K562 (cell line): ENCODE data around the gene NOTCH2NLA. TPM values are rescaled to one million over a fixed set of nuclear protein-coding genes. Genes with fewer than 3 reads are reported as not detected.
"Not testable (repeated sequence)": the region's sequence is repeated elsewhere in the genome, so short reads cannot be mapped to it uniquely, and the experiment has no call there.

ENCODE experiments used
- ATAC-seq: fragments of 200-7000 bp; cut with Tn5 transposase; 3 replicates; pipeline ENCODE4 v1.9.1; 2020; ENCODE audit warnings: moderate library complexity
- BruUV-seq: library from RNA; stranded (reverse); fragments of 400-500 nt; replicated peaks from 2 replicates; lab custom pipeline; 2021; lab: Mats Ljungman, UMichigan
- CTCF ChIA-PET: fragments of 300-600 bp; formaldehyde crosslinking; extraction: SDS; loops from one replicate; lab custom pipeline; 2021; ENCODE audit warnings: low intra/inter-chr PET ratio; lab: Yijun Ruan, JAX
- POLR2A ChIA-PET: fragments of 300-600, 350-650 bp; sonication (Branson Sonifier 250); formaldehyde crosslinking; extraction: SDS; loops from one replicate; lab custom pipeline; 2021; ENCODE audit warnings: antibody characterized with exemption, inconsistent platforms; lab: Yijun Ruan, JAX
- DNase-seq, 4 experiments: peaks; one replicate each; pipeline versions ENCODE4 v3.0.0 to v3.0.0-alpha.2; 2011 to 2018; ENCODE audit warnings: low spot score in 3 of 4, mixed read lengths in 3 of 4; ENCODE audit errors: extremely low read depth in 1 of 4
- FAIRE-seq: peaks from 2 replicates; lab custom pipeline; 2011; peaks lifted over from hg19 to GRCh38; lab: Jason Lieb, UNC
- H2AFZ ChIP-seq: 2 replicates; pipeline ENCODE4 v1.6.0; 2011; ENCODE audit warnings: low read depth, low read length, control low read depth, inconsistent platforms
- H3K27ac ChIP-seq: fragments of 200-600 bp; 3 replicates; pipeline ENCODE4 v1.8.0; 2011; ENCODE audit warnings: low read depth, mild to moderate bottlenecking, control low read depth, inconsistent platforms, low read length, moderate library complexity, mixed read lengths; ENCODE audit errors: extremely low read depth
- H3K27me3 ChIP-seq, 2 experiments: fragments of 300-600 bp in 1 of 2; 2 replicates in 1 of 2; 3 replicates in 1 of 2; pipeline versions ENCODE4 v1.6.0 to v1.8.0; 2011; ENCODE audit warnings: inconsistent platforms in 2 of 2, low read length in 2 of 2, mild to moderate bottlenecking in 1 of 2, mixed read lengths in 1 of 2, moderate library complexity in 1 of 2; ENCODE audit not compliant: control insufficient read depth in 2 of 2, insufficient read depth in 2 of 2
- H3K36me3 ChIP-seq: fragments of 300-600 bp; 3 replicates; pipeline ENCODE4 v1.8.0; 2011; ENCODE audit warnings: mild to moderate bottlenecking, low read length, inconsistent platforms; ENCODE audit not compliant: control insufficient read depth, insufficient read depth
- H3K4me1 ChIP-seq, 2 experiments: fragments of 200-600 bp in 1 of 2; replicated peaks in 1 of 2; 2 replicates in 1 of 2; 3 replicates in 1 of 2; pipeline versions ENCODE4 v1.5.1 to v1.8.0; 2011; ENCODE audit warnings: inconsistent platforms in 2 of 2, low read length in 2 of 2, mild to moderate bottlenecking in 1 of 2, mixed read lengths in 1 of 2, moderate library complexity in 1 of 2; ENCODE audit not compliant: control insufficient read depth in 2 of 2, insufficient read depth in 2 of 2
- H3K4me2 ChIP-seq: 2 replicates; pipeline ENCODE4 v1.6.1; 2011; ENCODE audit warnings: low read length, control low read depth, inconsistent platforms, mixed read lengths; ENCODE audit not compliant: insufficient read depth
- H3K4me3 ChIP-seq: fragments of 200-600 bp; sonication (generic), shearing (Covaris generic); 2 replicates; pipeline ENCODE4 v1.5.1; 2016; ENCODE audit warnings: control low read depth, inconsistent platforms
- H3K79me2 ChIP-seq: fragments of 200-600 bp; 3 replicates; pipeline ENCODE4 v1.8.0; 2011; ENCODE audit warnings: low read length, inconsistent platforms; ENCODE audit not compliant: control insufficient read depth, insufficient read depth
- H3K9ac ChIP-seq, 2 experiments: 2 replicates each; pipeline versions ENCODE4 v1.6.0 to v1.6.1; 2011; ENCODE audit warnings: low read depth in 2 of 2, low read length in 2 of 2, control low read depth in 1 of 2, inconsistent platforms in 1 of 2, mild to moderate bottlenecking in 1 of 2, mixed read lengths in 1 of 2; ENCODE audit not compliant: insufficient read depth in 1 of 2
- H3K9me1 ChIP-seq: one replicate; pipeline ENCODE4 v1.6.0; 2011; ENCODE audit warnings: inconsistent platforms, mild to moderate bottlenecking, low read length, moderate library complexity; ENCODE audit not compliant: control insufficient read depth, insufficient read depth
- H3K9me3 ChIP-seq: replicated peaks from 2 replicates; pipeline ENCODE4 v1.5.1; 2011; ENCODE audit warnings: low read depth, low read length, inconsistent platforms; ENCODE audit not compliant: control insufficient read depth, insufficient read depth
- H4K20me1 ChIP-seq: replicated peaks from 2 replicates; pipeline ENCODE4 v1.6.1; 2011; ENCODE audit warnings: low read length, inconsistent platforms, mixed read lengths; ENCODE audit not compliant: control insufficient read depth, insufficient read depth
- WGBS: fragments of 100-300 bp; shearing (Covaris generic); methylation state at CpG from one replicate; pipeline ENCODE4 v1.1.6; 2016; ENCODE audit warnings: low coverage, mixed read lengths; ENCODE audit not compliant: insufficient coverage; ENCODE audit errors: missing lambda C conversion rate; 5-methylcytosine and 5-hydroxymethylcytosine counted together
- in situ Hi-C: fragments of 300-500 bp; cut with MboI; formaldehyde crosslinking; loops from 4 replicates; pipeline ENCODE4 v1.15.0; 2018; ENCODE audit warnings: inconsistent platforms, mixed read lengths
- intact Hi-C: fragments of 100-400 bp; cut with micrococcal nuclease; formaldehyde crosslinking; loops from 2 replicates; pipeline ENCODE4 v1.14.2; 2022
- polyA plus RNA-seq, 8 experiments: library from polyadenylated mRNA; depleted of rRNA in 4 of 8; stranded (reverse) in 5 of 8; unstranded in 3 of 8; fragments of >200 nt; fragmentation: Nextera tagmentation in 2 of 8; fragmentation: Illumina TruSeq in 1 of 8; extraction: Ambion mirVana in 2 of 8; extraction: Trizol in 1 of 8; gene quantifications; 2 replicates each; pipeline versions ENCODE4 v1.2.1 to v1.2.3, GENCODE V29; 2011 to 2014; ENCODE audit warnings: inconsistent platforms in 1 of 8, missing spikeins in 1 of 8
- total RNA-seq, 7 experiments: library from RNA; depleted of rRNA in 6 of 7; stranded (reverse); fragments of >200 nt in 6 of 7; fragmentation: Illumina TruSeq in 2 of 7; extraction: Trizol in 2 of 7; gene quantifications; 2 replicates each; pipeline versions ENCODE4 v1.2.1 to v1.2.3, GENCODE V29; 2011 to 2021; ENCODE audit warnings: low replicate concordance in 1 of 7
- TF ChIP-seq, protein P1 (sequence below): fragments of 450-650 bp; IDR thresholded peaks from 2 replicates; pipeline ENCODE4 v1.6.1; 2016; ENCODE audit warnings: mild to moderate bottlenecking, moderate library complexity

NOTCH2NLA gene
- total and polyA plus RNA-seq, 9 of the 15 experiments (the other 6 are each of a cell fraction or from before 2014, with no cell fraction given): 1.5 to 20.4 (median 8.7) TPM

GRCh38 chr1:146228144-146228682 lies 608 bp downstream of the NOTCH2NLA start:
- CTCF ChIA-PET, H3K27me3 ChIP-seq, FAIRE-seq, H3K4me2 ChIP-seq, H3K9me3 ChIP-seq, intact Hi-C loops, DNase-seq, H3K79me2 ChIP-seq, H3K4me1 ChIP-seq, H3K9me1 ChIP-seq, H4K20me1 ChIP-seq, H3K27ac ChIP-seq, POLR2A ChIA-PET, in situ Hi-C loops, H3K36me3 ChIP-seq: not testable (repeated sequence)
- Histone ChIP-seq H3K4me3 (peak overlapping the region; percentile 50), H3K9ac (peak overlapping the region in 1 of 2 experiments; percentile 79; a peak in 2 of 4 replicates), H2AFZ (0 out of 2 replicates have a peak overlapping the region, but pooled peaks have one; percentile 59)
- peak; percentile 34; the same call in 1 of the 3 replicates for ATAC-seq
- BruUV-seq: TSS peak; percentile 61
- TF ChIP-seq, protein P1, sequence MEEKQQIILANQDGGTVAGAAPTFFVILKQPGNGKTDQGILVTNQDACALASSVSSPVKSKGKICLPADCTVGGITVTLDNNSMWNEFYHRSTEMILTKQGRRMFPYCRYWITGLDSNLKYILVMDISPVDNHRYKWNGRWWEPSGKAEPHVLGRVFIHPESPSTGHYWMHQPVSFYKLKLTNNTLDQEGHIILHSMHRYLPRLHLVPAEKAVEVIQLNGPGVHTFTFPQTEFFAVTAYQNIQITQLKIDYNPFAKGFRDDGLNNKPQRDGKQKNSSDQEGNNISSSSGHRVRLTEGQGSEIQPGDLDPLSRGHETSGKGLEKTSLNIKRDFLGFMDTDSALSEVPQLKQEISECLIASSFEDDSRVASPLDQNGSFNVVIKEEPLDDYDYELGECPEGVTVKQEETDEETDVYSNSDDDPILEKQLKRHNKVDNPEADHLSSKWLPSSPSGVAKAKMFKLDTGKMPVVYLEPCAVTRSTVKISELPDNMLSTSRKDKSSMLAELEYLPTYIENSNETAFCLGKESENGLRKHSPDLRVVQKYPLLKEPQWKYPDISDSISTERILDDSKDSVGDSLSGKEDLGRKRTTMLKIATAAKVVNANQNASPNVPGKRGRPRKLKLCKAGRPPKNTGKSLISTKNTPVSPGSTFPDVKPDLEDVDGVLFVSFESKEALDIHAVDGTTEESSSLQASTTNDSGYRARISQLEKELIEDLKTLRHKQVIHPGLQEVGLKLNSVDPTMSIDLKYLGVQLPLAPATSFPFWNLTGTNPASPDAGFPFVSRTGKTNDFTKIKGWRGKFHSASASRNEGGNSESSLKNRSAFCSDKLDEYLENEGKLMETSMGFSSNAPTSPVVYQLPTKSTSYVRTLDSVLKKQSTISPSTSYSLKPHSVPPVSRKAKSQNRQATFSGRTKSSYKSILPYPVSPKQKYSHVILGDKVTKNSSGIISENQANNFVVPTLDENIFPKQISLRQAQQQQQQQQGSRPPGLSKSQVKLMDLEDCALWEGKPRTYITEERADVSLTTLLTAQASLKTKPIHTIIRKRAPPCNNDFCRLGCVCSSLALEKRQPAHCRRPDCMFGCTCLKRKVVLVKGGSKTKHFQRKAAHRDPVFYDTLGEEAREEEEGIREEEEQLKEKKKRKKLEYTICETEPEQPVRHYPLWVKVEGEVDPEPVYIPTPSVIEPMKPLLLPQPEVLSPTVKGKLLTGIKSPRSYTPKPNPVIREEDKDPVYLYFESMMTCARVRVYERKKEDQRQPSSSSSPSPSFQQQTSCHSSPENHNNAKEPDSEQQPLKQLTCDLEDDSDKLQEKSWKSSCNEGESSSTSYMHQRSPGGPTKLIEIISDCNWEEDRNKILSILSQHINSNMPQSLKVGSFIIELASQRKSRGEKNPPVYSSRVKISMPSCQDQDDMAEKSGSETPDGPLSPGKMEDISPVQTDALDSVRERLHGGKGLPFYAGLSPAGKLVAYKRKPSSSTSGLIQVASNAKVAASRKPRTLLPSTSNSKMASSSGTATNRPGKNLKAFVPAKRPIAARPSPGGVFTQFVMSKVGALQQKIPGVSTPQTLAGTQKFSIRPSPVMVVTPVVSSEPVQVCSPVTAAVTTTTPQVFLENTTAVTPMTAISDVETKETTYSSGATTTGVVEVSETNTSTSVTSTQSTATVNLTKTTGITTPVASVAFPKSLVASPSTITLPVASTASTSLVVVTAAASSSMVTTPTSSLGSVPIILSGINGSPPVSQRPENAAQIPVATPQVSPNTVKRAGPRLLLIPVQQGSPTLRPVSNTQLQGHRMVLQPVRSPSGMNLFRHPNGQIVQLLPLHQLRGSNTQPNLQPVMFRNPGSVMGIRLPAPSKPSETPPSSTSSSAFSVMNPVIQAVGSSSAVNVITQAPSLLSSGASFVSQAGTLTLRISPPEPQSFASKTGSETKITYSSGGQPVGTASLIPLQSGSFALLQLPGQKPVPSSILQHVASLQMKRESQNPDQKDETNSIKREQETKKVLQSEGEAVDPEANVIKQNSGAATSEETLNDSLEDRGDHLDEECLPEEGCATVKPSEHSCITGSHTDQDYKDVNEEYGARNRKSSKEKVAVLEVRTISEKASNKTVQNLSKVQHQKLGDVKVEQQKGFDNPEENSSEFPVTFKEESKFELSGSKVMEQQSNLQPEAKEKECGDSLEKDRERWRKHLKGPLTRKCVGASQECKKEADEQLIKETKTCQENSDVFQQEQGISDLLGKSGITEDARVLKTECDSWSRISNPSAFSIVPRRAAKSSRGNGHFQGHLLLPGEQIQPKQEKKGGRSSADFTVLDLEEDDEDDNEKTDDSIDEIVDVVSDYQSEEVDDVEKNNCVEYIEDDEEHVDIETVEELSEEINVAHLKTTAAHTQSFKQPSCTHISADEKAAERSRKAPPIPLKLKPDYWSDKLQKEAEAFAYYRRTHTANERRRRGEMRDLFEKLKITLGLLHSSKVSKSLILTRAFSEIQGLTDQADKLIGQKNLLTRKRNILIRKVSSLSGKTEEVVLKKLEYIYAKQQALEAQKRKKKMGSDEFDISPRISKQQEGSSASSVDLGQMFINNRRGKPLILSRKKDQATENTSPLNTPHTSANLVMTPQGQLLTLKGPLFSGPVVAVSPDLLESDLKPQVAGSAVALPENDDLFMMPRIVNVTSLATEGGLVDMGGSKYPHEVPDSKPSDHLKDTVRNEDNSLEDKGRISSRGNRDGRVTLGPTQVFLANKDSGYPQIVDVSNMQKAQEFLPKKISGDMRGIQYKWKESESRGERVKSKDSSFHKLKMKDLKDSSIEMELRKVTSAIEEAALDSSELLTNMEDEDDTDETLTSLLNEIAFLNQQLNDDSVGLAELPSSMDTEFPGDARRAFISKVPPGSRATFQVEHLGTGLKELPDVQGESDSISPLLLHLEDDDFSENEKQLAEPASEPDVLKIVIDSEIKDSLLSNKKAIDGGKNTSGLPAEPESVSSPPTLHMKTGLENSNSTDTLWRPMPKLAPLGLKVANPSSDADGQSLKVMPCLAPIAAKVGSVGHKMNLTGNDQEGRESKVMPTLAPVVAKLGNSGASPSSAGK: peak; percentile 19; the same call in 1 of the 2 replicates
- 11% methylated on average over 14 of the region's 53 CpGs for WGBS

DNA sequence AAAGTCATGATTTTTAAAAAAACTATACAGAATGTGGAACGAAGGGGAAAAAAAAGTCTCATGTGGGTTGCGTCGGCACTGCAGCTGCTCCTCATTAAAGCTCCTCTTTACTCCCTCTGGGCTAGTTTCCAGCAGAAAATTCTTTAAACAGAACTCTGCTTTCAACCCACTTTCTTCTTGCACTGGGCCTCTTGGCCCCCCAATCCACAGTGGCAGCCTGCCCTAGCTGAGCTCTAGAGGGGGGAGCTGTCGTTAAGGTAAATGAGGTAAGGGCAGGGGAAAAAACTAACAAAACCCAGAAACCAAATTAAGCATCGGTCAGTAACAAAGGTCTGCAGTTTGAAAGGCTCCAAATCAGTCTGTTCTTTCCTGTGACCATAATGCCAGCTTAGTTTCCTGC lies 54.3 kb downstream of the NOTCH2NLA start:
- H3K27ac ChIP-seq, H3K9ac ChIP-seq, H3K79me2 ChIP-seq, FAIRE-seq, H3K9me1 ChIP-seq, CTCF ChIA-PET, POLR2A ChIA-PET, intact Hi-C loops, BruUV-seq, H3K4me1 ChIP-seq, H2AFZ ChIP-seq, H3K36me3 ChIP-seq, in situ Hi-C loops, H3K4me2 ChIP-seq, H4K20me1 ChIP-seq, H3K27me3 ChIP-seq, H3K9me3 ChIP-seq, H3K4me3 ChIP-seq, DNase-seq, ATAC-seq: not testable (repeated sequence)
- WGBS: no CpG with 5 or more reads among the region's 5 CpGs
